ENCODE results near the gene EYS. TPM values are rescaled to one million over a fixed set of nuclear protein-coding genes. Genes with fewer than 3 reads are reported as not detected.

EYS gene
- total RNA-seq, 1 experiment from 2014 or later: not detected

- RAD21 ChIA-PET (ENCODE audit: low non-redundant PET in 1 of 2, low total read pairs in 2 of 2, uncharacterized antibody in 2 of 2, unreplicated experiment in 2 of 2): no interaction called here
- POLR2A ChIA-PET: no interaction called here
Measured at GRCh38 chr6:64874776-64875175, 832.2 kb downstream of the EYS start.

GRCh38 chr6:64872633-64873032, 834.4 kb downstream of the EYS start:
- no peak overlapping the region for H3K4me2 ChIP-seq (ENCODE audit: low read length)
- H2AFZ ChIP-seq (ENCODE audit: low read depth, low read length, poor library complexity, severe bottlenecking): no peak overlapping the region
- no peak overlapping the region for H3K27ac ChIP-seq (ENCODE audit: low read depth, low read length)
- H3K9me2 ChIP-seq (ENCODE audit: insufficient read depth): no peaks in the 10 kb centered on the region
- H3K4me1 ChIP-seq (ENCODE audit: control insufficient read depth in 1 of 2, insufficient read depth in 2 of 2, low read length in 2 of 2): no peaks in the 10 kb centered on the region; a peak in 1 of 4 replicates
- H3K9ac ChIP-seq (ENCODE audit: low read length): no peak overlapping the region
- H3K36me3 ChIP-seq (ENCODE audit: control insufficient read depth in 1 of 2, insufficient read depth in 2 of 2, low read length in 2 of 2): no peaks in the 10 kb centered on the region
- POLR2A ChIA-PET: no interaction called here
- no peaks in the 10 kb centered on the region for H3K27me3 ChIP-seq (ENCODE audit: insufficient read depth, low read length)
- BruUV-seq (replicated peaks): no TSS peak
- H3K79me2 ChIP-seq (ENCODE audit: insufficient read depth, low read length): no peaks in the 10 kb centered on the region
- no peak overlapping the region for H3K4me3 ChIP-seq (replicated peaks in 1 of 2; ENCODE audit: low read depth in 1 of 2, low read length in 2 of 2)
- intact Hi-C loops (cut with micrococcal nuclease): no loop called here
- no peak for TF ChIP-seq MAX (IDR thresholded peaks at IDR 0.05)
- TF ChIP-seq EZH2 (IDR thresholded peaks at IDR 0.05): no peak
- no peak for TF ChIP-seq CBX3 (IDR thresholded peaks at IDR 0.05; ENCODE audit: low read depth)
- CTCF ChIA-PET: no interaction called here
- no peak for ATAC-seq
- H4K20me1 ChIP-seq (ENCODE audit: insufficient read depth): no peaks in the 10 kb centered on the region; the same call in 1 of the 2 replicates
- H3K9me3 ChIP-seq (ENCODE audit: control insufficient read depth in 1 of 2, insufficient read depth in 1 of 2, low read depth in 1 of 2, low read length in 2 of 2): peaks cover 0 to 22% of the 10 kb centered on the region in 2 experiments; a peak in 2 of 4 replicates
- DNase-seq (ENCODE audit: low read depth, low spot score): no peak
- RAD21 ChIA-PET (ENCODE audit: low non-redundant PET in 1 of 2, low total read pairs in 2 of 2, uncharacterized antibody in 2 of 2, unreplicated experiment in 2 of 2): no interaction called here

More at GRCh38 chr6:64874776-64875175, 832.2 kb downstream of the EYS start:
- DNase-seq (ENCODE audit: low read depth, low spot score) (no peak), ATAC-seq (no peak)
- BruUV-seq (replicated peaks): no TSS peak
- Histone ChIP-seq H3K79me2 (ENCODE audit: insufficient read depth, low read length) (no peaks in the 10 kb centered on the region), H3K4me2 (ENCODE audit: low read length) (no peak overlapping the region), H3K4me3 (replicated peaks in 1 of 2; ENCODE audit: low read depth in 1 of 2, low read length in 2 of 2) (no peak overlapping the region), H3K9me2 (ENCODE audit: insufficient read depth) (no peaks in the 10 kb centered on the region), H3K9me3 (ENCODE audit: control insufficient read depth in 1 of 2, insufficient read depth in 1 of 2, low read depth in 1 of 2, low read length in 2 of 2) (peaks cover 5 to 19% of the 10 kb centered on the region in 2 experiments; a peak in 3 of 4 replicates), H3K9ac (ENCODE audit: low read length) (no peak overlapping the region), H4K20me1 (ENCODE audit: insufficient read depth) (no peaks in the 10 kb centered on the region; the same call in 1 of the 2 replicates), H3K4me1 (ENCODE audit: control insufficient read depth in 1 of 2, insufficient read depth in 2 of 2, low read length in 2 of 2) (no peaks in the 10 kb centered on the region; a peak in 1 of 4 replicates), H3K27ac (ENCODE audit: low read depth, low read length) (no peak overlapping the region), H2AFZ (ENCODE audit: low read depth, low read length, poor library complexity, severe bottlenecking) (no peak overlapping the region), H3K36me3 (ENCODE audit: control insufficient read depth in 1 of 2, insufficient read depth in 2 of 2, low read length in 2 of 2) (no peaks in the 10 kb centered on the region), H3K27me3 (ENCODE audit: insufficient read depth, low read length) (no peaks in the 10 kb centered on the region)
- CTCF ChIA-PET: no interaction called here
- intact Hi-C loops (cut with micrococcal nuclease): no loop called here
- TF ChIP-seq ZNF274 (IDR thresholded peaks at IDR 0.05; ENCODE audit: low read depth, low read length) (no peak), JUND (IDR thresholded peaks at IDR 0.05) (no peak), YY1 (IDR thresholded peaks at IDR 0.05; ENCODE audit: extremely low read depth, insufficient replicate concordance, low read depth, low read length) (no peak), EZH2phosphoT487 (IDR thresholded peaks at IDR 0.05; ENCODE audit: borderline replicate concordance) (no peak)
